ENCODE data around the gene IL6R. TPM values are rescaled to one million over a fixed set of nuclear protein-coding genes. Genes with fewer than 3 reads are reported as not detected.

Gene IL6R
- total and polyA plus RNA-seq, 4 experiments from 2014 or later, result 54.6 to 106 (median 86.9) TPM

GRCh38 chr1:154517661-154518060, 112.5 kb downstream of the IL6R start:
- no peaks in the 10 kb centered on the region for H3K27me3 ChIP-seq (ENCODE audit: insufficient read depth, low read length)
- H3K27ac ChIP-seq (ENCODE audit: low read depth, low read length), result no peak overlapping the region
- H3K4me1 ChIP-seq (ENCODE audit: insufficient read depth, low read length), result no peaks in the 10 kb centered on the region
- no peak overlapping the region for H3K4me3 Mint-ChIP-seq
- ChIA-PET POLR2A (ENCODE audit: partially characterized antibody) (no interaction called here), CTCF (ENCODE audit: partially characterized antibody) (interaction anchor here (0.7 to 1.0 kb wide), 3 partner anchors 38 to 1181 kb away, joined by 3 to 5 read pairs (median 4); no protein-coding TSS in a partner anchor)
- H3K4me1 Mint-ChIP-seq, result peaks cover 0 to 2% (median 0%) of the 10 kb centered on the region in 4 donors
- no peaks in the 10 kb centered on the region for H3K36me3 Mint-ChIP-seq
- H3K4me3 ChIP-seq (ENCODE audit: low read length in 2 of 2), result no peak overlapping the region
- H3K9me3 Mint-ChIP-seq, result peaks cover 0 to 2% (median 0%) of the 10 kb centered on the region in 8 donors
- intact Hi-C loops (cut with micrococcal nuclease), result no loop called here
- H3K27me3 Mint-ChIP-seq, result peaks cover 10 to 11% of the 10 kb centered on the region in 2 donors
- no peak for DNase-seq
- H3K36me3 ChIP-seq (ENCODE audit: insufficient read depth, low read length), result no peaks in the 10 kb centered on the region
- no peaks in the 10 kb centered on the region for H3K9me3 ChIP-seq (ENCODE audit: control insufficient read depth in 1 of 2, low read length in 2 of 2)
- H3K27ac Mint-ChIP-seq, result no peak overlapping the region

Other genes starting within 250 kb of the IL6R start
- gene TPM3, start 213.2 kb upstream of the IL6R start, total RNA-seq, result 100 to 1,000 TPM; 311 to 312 TPM
- 1,000 to 10,000 TPM in 1 of 2 donors, 100 to 1,000 TPM in 1; 860 to 1,209 TPM for gene TPM3, start 213.2 kb upstream of the IL6R start, polyA plus RNA-seq
- gene CFAP141, start 199.0 kb upstream of the IL6R start, total RNA-seq, result not detected
- not detected for gene CFAP141, start 199.0 kb upstream of the IL6R start, polyA plus RNA-seq
- 100 to 1,000 TPM; 180 to 189 TPM for gene UBAP2L, start 184.4 kb upstream of the IL6R start, total RNA-seq
- 10 to 100 TPM; 33.5 to 74.5 TPM for gene UBAP2L, start 184.4 kb upstream of the IL6R start, polyA plus RNA-seq
- 100 to 1,000 TPM; 110 to 121 TPM for gene HAX1, start 132.7 kb upstream of the IL6R start, total RNA-seq
- gene HAX1, start 132.7 kb upstream of the IL6R start, polyA plus RNA-seq, result 100 to 1,000 TPM; 167 to 259 TPM
- not detected for gene AQP10, start 84.2 kb upstream of the IL6R start, total RNA-seq
- not detected for gene AQP10, start 84.2 kb upstream of the IL6R start, polyA plus RNA-seq
- gene ATP8B2, start 79.8 kb upstream of the IL6R start, total RNA-seq, result 100 to 1,000 TPM; 186 TPM
- gene ATP8B2, start 79.8 kb upstream of the IL6R start, polyA plus RNA-seq, result 10 to 100 TPM; 53.5 to 95.4 TPM
- not detected for gene TDRD10, start 96.9 kb downstream of the IL6R start, total RNA-seq
- not detected for gene TDRD10, start 96.9 kb downstream of the IL6R start, polyA plus RNA-seq
- gene SHE, start 97.1 kb downstream of the IL6R start, total RNA-seq, result not detected
- gene SHE, start 97.1 kb downstream of the IL6R start, polyA plus RNA-seq, result not detected
- 100 to 1,000 TPM; 112 to 132 TPM for gene UBE2Q1, start 153.3 kb downstream of the IL6R start, total RNA-seq
- gene UBE2Q1, start 153.3 kb downstream of the IL6R start, polyA plus RNA-seq, result 10 to 100 TPM in 1 of 2 donors, 1 to 10 TPM in 1; 6.4 to 18.6 TPM
- not detected for gene CHRNB2, start 162.4 kb downstream of the IL6R start, total RNA-seq
- gene CHRNB2, start 162.4 kb downstream of the IL6R start, polyA plus RNA-seq, result not detected
- gene ADAR, start 202.8 kb downstream of the IL6R start, total RNA-seq, result 100 to 1,000 TPM; 240 to 247 TPM
- 100 to 1,000 TPM in 1 of 2 donors, 10 to 100 TPM in 1; 64.4 to 162 TPM for gene ADAR, start 202.8 kb downstream of the IL6R start, polyA plus RNA-seq

All from CD4-positive, alpha-beta memory T cell (primary cell).